WTC11 (cell line): ENCODE measurements around the gene STAT1. TPM values are rescaled to one million over a fixed set of nuclear protein-coding genes. Genes with fewer than 3 reads are reported as not detected.

Source experiments
- ATAC-seq: fragments of 200-7000 bp; cut with Tn5 transposase; 2 replicates; pipeline ENCODE4 v1.10.0; 2021; ENCODE audit warnings: mild to moderate bottlenecking, moderate library complexity
- CTCF ChIA-PET: fragments of 300-600 bp; sonication (Branson Sonifier 250); formaldehyde crosslinking; loops from one replicate; lab custom pipeline; 2021; ENCODE audit warnings: antibody characterized with exemption; lab: Charles Lee
- POLR2A ChIA-PET: fragments of 350-600 bp; sonication (Branson Sonifier 250); formaldehyde crosslinking; loops from one replicate; lab custom pipeline; 2021; ENCODE audit warnings: antibody characterized with exemption; lab: Charles Lee
- DNase-seq: peaks from one replicate; pipeline ENCODE4 v3.0.0; 2021; ENCODE audit warnings: low spot score
- H3K27ac Mint-ChIP-seq: 2 replicates; pipeline ENCODE4 v1.8.0; 2021; ENCODE audit warnings: mixed read lengths
- H3K27me3 Mint-ChIP-seq: 2 replicates; pipeline ENCODE4 v1.8.0; 2021; ENCODE audit warnings: low read depth, mild to moderate bottlenecking, moderate library complexity, mixed read lengths
- H3K36me3 Mint-ChIP-seq: 2 replicates; pipeline ENCODE4 v1.8.0; 2021; ENCODE audit warnings: mixed read lengths
- H3K4me1 Mint-ChIP-seq: 2 replicates; pipeline ENCODE4 v1.8.0; 2022; ENCODE audit warnings: mixed read lengths
- H3K4me3 Mint-ChIP-seq: 2 replicates; pipeline ENCODE4 v1.8.0; 2021; ENCODE audit warnings: mild to moderate bottlenecking, moderate library complexity, mixed read lengths
- H3K9me3 Mint-ChIP-seq: 2 replicates; pipeline ENCODE4 v1.8.0; 2021; ENCODE audit warnings: mixed read lengths
- ATF6 ChIP-seq: sonication (generic); formaldehyde crosslinking; IDR thresholded peaks from 2 replicates; pipeline ENCODE4 v1.8.1; 2023; ENCODE audit warnings: mild to moderate bottlenecking, missing genetic modification reagents
- E2F1 ChIP-seq: sonication (generic); formaldehyde crosslinking; IDR thresholded peaks from 2 replicates; pipeline ENCODE4 v1.8.0; 2022; ENCODE audit warnings: mild to moderate bottlenecking, missing genetic modification reagents
- ERG ChIP-seq: fragments of 250-450 bp; sonication (Bioruptor Pico); IDR thresholded peaks from 2 replicates; pipeline ENCODE4 v1.8.0; 2021; ENCODE audit warnings: mild to moderate bottlenecking
- ETV6 ChIP-seq: sonication (generic); formaldehyde crosslinking; IDR thresholded peaks from 2 replicates; pipeline ENCODE4 v1.8.1; 2022; ENCODE audit warnings: mild to moderate bottlenecking, missing genetic modification reagents
- FOXJ3 ChIP-seq: sonication (generic); formaldehyde crosslinking; IDR thresholded peaks from 2 replicates; pipeline ENCODE4 v1.9.0; 2021; ENCODE audit warnings: missing genetic modification reagents, mild to moderate bottlenecking, borderline replicate concordance
- FOXP4 ChIP-seq: sonication (generic); formaldehyde crosslinking; IDR thresholded peaks from 2 replicates; pipeline ENCODE4 v1.8.0; 2022; ENCODE audit warnings: mild to moderate bottlenecking, missing genetic modification reagents
- GABPB1 ChIP-seq: sonication (generic); formaldehyde crosslinking; IDR thresholded peaks from 2 replicates; pipeline ENCODE4 v1.8.1; 2023; ENCODE audit warnings: mild to moderate bottlenecking, missing genetic modification reagents
- KAT7 ChIP-seq: sonication (generic); formaldehyde crosslinking; IDR thresholded peaks from 2 replicates; pipeline ENCODE4 v1.8.1; 2023; ENCODE audit warnings: missing genetic modification reagents, mild to moderate bottlenecking, borderline replicate concordance
- OVOL2 ChIP-seq: fragments of 250-450 bp; sonication (Bioruptor Pico); IDR thresholded peaks from 2 replicates; pipeline ENCODE4 v1.9.0; 2021; ENCODE audit warnings: mild to moderate bottlenecking, borderline replicate concordance
- PREB ChIP-seq: sonication (generic); formaldehyde crosslinking; IDR thresholded peaks from 2 replicates; pipeline ENCODE4 v1.8.1; 2022; ENCODE audit warnings: mild to moderate bottlenecking, missing genetic modification reagents, moderate library complexity, borderline replicate concordance
- SP1 ChIP-seq: sonication (generic); formaldehyde crosslinking; conservative IDR thresholded peaks from 2 replicates; pipeline ENCODE4 v1.8.1; 2022; ENCODE audit warnings: missing genetic modification reagents
- STAT6 ChIP-seq: sonication (generic); formaldehyde crosslinking; conservative IDR thresholded peaks from 2 replicates; pipeline ENCODE4 v1.8.1; 2023; ENCODE audit warnings: mild to moderate bottlenecking, low read depth, missing genetic modification reagents, moderate library complexity
- TCF7 ChIP-seq: sonication (generic); formaldehyde crosslinking; IDR thresholded peaks from 2 replicates; pipeline ENCODE4 v1.8.0; 2022; ENCODE audit warnings: mild to moderate bottlenecking, low read depth, missing genetic modification reagents, moderate library complexity
- TEAD1 ChIP-seq: sonication (generic); formaldehyde crosslinking; IDR thresholded peaks from 2 replicates; pipeline ENCODE4 v1.8.0; 2022; ENCODE audit warnings: mild to moderate bottlenecking, missing genetic modification reagents
- USF1 ChIP-seq: sonication (generic); formaldehyde crosslinking; IDR thresholded peaks from 2 replicates; pipeline ENCODE4 v1.8.0; 2022; ENCODE audit warnings: mild to moderate bottlenecking, missing genetic modification reagents
- ZBTB43 ChIP-seq: sonication (generic); formaldehyde crosslinking; IDR thresholded peaks from 2 replicates; pipeline ENCODE4 v1.8.1; 2023; ENCODE audit warnings: mild to moderate bottlenecking, missing genetic modification reagents
- ZNF317 ChIP-seq: sonication (generic); formaldehyde crosslinking; IDR thresholded peaks from 2 replicates; pipeline ENCODE4 v1.8.1; 2023; ENCODE audit warnings: low read depth, mild to moderate bottlenecking, moderate library complexity, missing genetic modification reagents, borderline replicate concordance
- total RNA-seq: library from RNA; stranded (reverse); gene quantifications from 3 replicates; pipeline ENCODE4 v1.2.3, GENCODE V29; 2021

STAT1 gene
- total RNA-seq, 1 experiment from 2014 or later = 36.1 TPM

GRCh38 chr2:190974629-190975361, 39.2 kb downstream of the STAT1 start (continued):
- TF ChIP-seq SP1 (CRISPR knock-in tag) (no peak), ERG (no peak), OVOL2 (no peak), ZBTB43 (CRISPR knock-in tag) (no peak)

GRCh38 chr2:190973726-190974628, 40.0 kb downstream of the STAT1 start:
- no peak overlapping the region for H3K4me3 Mint-ChIP-seq
- H3K36me3 Mint-ChIP-seq = peaks cover 83% of the 10 kb centered on the region
- no peaks in the 10 kb centered on the region for H3K9me3 Mint-ChIP-seq
- ATAC-seq = no peak
- POLR2A ChIA-PET = no interaction called here
- DNase-seq = no peak
- CTCF ChIA-PET = no interaction called here
- H3K27ac Mint-ChIP-seq = no peak overlapping the region; the same call in 1 of the 2 replicates
- H3K27me3 Mint-ChIP-seq = no peaks in the 10 kb centered on the region
- H3K4me1 Mint-ChIP-seq = no peaks in the 10 kb centered on the region
- no peak for TF ChIP-seq ZNF317 (CRISPR knock-in tag)
- TF ChIP-seq ETV6 (CRISPR knock-in tag) = no peak
- TF ChIP-seq ATF6 (CRISPR knock-in tag) = no peak
- TF ChIP-seq FOXJ3 = no peak
- TF ChIP-seq FOXP4 = no peak
- no peak for TF ChIP-seq E2F1 (CRISPR knock-in tag)
- TF ChIP-seq TEAD1 = no peak
- TF ChIP-seq GABPB1 (CRISPR knock-in tag) = no peak
- TF ChIP-seq USF1 (CRISPR knock-in tag) = no peak
- no peak for TF ChIP-seq PREB
- TF ChIP-seq STAT6 (CRISPR knock-in tag) = no peak
- no peak for TF ChIP-seq TCF7 (CRISPR knock-in tag)
- TF ChIP-seq KAT7 (CRISPR knock-in tag) = no peak
